ENCODE measurements around the gene HCLS1.

HCLS1 gene

GRCh38 chr3:121670676-121671075, 10.0 kb upstream of the HCLS1 start:
- DNase-seq (ENCODE audit: low read depth, low spot score), result no peak
- no peaks in the 10 kb centered on the region for H3K4me1 ChIP-seq (ENCODE audit: insufficient read depth, insufficient read length)
- H3K36me3 ChIP-seq (ENCODE audit: insufficient read depth, insufficient read length, low read length), result peaks cover 70% of the 10 kb centered on the region
- no peaks in the 10 kb centered on the region for H3K9me3 ChIP-seq (ENCODE audit: insufficient read depth, low read length)
- H3K9ac ChIP-seq (ENCODE audit: insufficient read length, low read depth), result no peak overlapping the region
- no peak for TF ChIP-seq YY1 (IDR thresholded peaks at IDR 0.05; ENCODE audit: insufficient read depth, insufficient read length)
- TF ChIP-seq SUZ12 (IDR thresholded peaks at IDR 0.05; ENCODE audit: extremely low read depth, insufficient read depth, insufficient read length), result no peak
- no peak for TF ChIP-seq ZNF274 (IDR thresholded peaks at IDR 0.05; ENCODE audit: low read depth, low read length)
- no peak overlapping the region for H3K4me3 ChIP-seq (ENCODE audit: insufficient read length, low read depth)
- no peaks in the 10 kb centered on the region for H3K27me3 ChIP-seq (ENCODE audit: insufficient read depth, insufficient read length)

- no peaks in the 10 kb centered on the region for H3K4me1 ChIP-seq (ENCODE audit: insufficient read depth, insufficient read length)
- H3K9ac ChIP-seq (ENCODE audit: insufficient read length, low read depth), result no peak overlapping the region
- peaks cover 80% of the 10 kb centered on the region for H3K36me3 ChIP-seq (ENCODE audit: insufficient read depth, insufficient read length, low read length)
- H3K27me3 ChIP-seq (ENCODE audit: insufficient read depth, insufficient read length), result no peaks in the 10 kb centered on the region
- no peak for TF ChIP-seq YY1 (IDR thresholded peaks at IDR 0.05; ENCODE audit: insufficient read depth, insufficient read length)
- no peak for TF ChIP-seq ZNF274 (IDR thresholded peaks at IDR 0.05; ENCODE audit: low read depth, low read length)
- TF ChIP-seq SUZ12 (IDR thresholded peaks at IDR 0.05; ENCODE audit: extremely low read depth, insufficient read depth, insufficient read length), result no peak
- no peaks in the 10 kb centered on the region for H3K9me3 ChIP-seq (ENCODE audit: insufficient read depth, low read length)
- H3K4me3 ChIP-seq (ENCODE audit: insufficient read length, low read depth), result no peak overlapping the region
- no peak for DNase-seq (ENCODE audit: low read depth, low spot score)
Observed at GRCh38 chr3:121667333-121667732, 6.6 kb upstream of the HCLS1 start.

- Histone ChIP-seq H3K9me3 (ENCODE audit: insufficient read depth, low read length) (no peaks in the 10 kb centered on the region), H3K9ac (ENCODE audit: insufficient read length, low read depth) (no peak overlapping the region), H3K27me3 (ENCODE audit: insufficient read depth, insufficient read length) (no peaks in the 10 kb centered on the region), H3K36me3 (ENCODE audit: insufficient read depth, insufficient read length, low read length) (peaks cover 76% of the 10 kb centered on the region), H3K4me1 (ENCODE audit: insufficient read depth, insufficient read length) (no peaks in the 10 kb centered on the region), H3K4me3 (ENCODE audit: insufficient read length, low read depth) (no peak overlapping the region)
- TF ChIP-seq YY1 (IDR thresholded peaks at IDR 0.05; ENCODE audit: insufficient read depth, insufficient read length), result no peak
- no peak for DNase-seq (ENCODE audit: low read depth, low spot score)
Observed at GRCh38 chr3:121665488-121665887, 4.8 kb upstream of the HCLS1 start.

GRCh38 chr3:121663171-121663847, 2.6 kb upstream of the HCLS1 start:
- TF ChIP-seq ZNF274 (IDR thresholded peaks at IDR 0.05; ENCODE audit: low read depth, low read length), result no peak
- TF ChIP-seq SUZ12 (IDR thresholded peaks at IDR 0.05; ENCODE audit: extremely low read depth, insufficient read depth, insufficient read length), result no peak
- no peak for TF ChIP-seq YY1 (IDR thresholded peaks at IDR 0.05; ENCODE audit: insufficient read depth, insufficient read length)
- DNase-seq (ENCODE audit: low read depth, low spot score), result no peak
- Histone ChIP-seq H3K9ac (ENCODE audit: insufficient read length, low read depth) (no peak overlapping the region), H3K27me3 (ENCODE audit: insufficient read depth, insufficient read length) (no peaks in the 10 kb centered on the region), H3K9me3 (ENCODE audit: insufficient read depth, low read length) (no peaks in the 10 kb centered on the region), H3K4me3 (ENCODE audit: insufficient read length, low read depth) (no peak overlapping the region), H3K36me3 (ENCODE audit: insufficient read depth, insufficient read length, low read length) (peaks cover 58% of the 10 kb centered on the region), H3K4me1 (ENCODE audit: insufficient read depth, insufficient read length) (no peaks in the 10 kb centered on the region)

- TF ChIP-seq SUZ12 (IDR thresholded peaks at IDR 0.05; ENCODE audit: extremely low read depth, insufficient read depth, insufficient read length), result no peak
- no peak for TF ChIP-seq ZNF274 (IDR thresholded peaks at IDR 0.05; ENCODE audit: low read depth, low read length)
- no peak for TF ChIP-seq YY1 (IDR thresholded peaks at IDR 0.05; ENCODE audit: insufficient read depth, insufficient read length)
- Histone ChIP-seq H3K4me3 (ENCODE audit: insufficient read length, low read depth) (no peak overlapping the region), H3K36me3 (ENCODE audit: insufficient read depth, insufficient read length, low read length) (peaks cover 53% of the 10 kb centered on the region), H3K27me3 (ENCODE audit: insufficient read depth, insufficient read length) (no peaks in the 10 kb centered on the region), H3K9ac (ENCODE audit: insufficient read length, low read depth) (no peak overlapping the region), H3K4me1 (ENCODE audit: insufficient read depth, insufficient read length) (no peaks in the 10 kb centered on the region), H3K9me3 (ENCODE audit: insufficient read depth, low read length) (no peaks in the 10 kb centered on the region)
- no peak for DNase-seq (ENCODE audit: low read depth, low spot score)
Observed at GRCh38 chr3:121662742-121663141, 2.0 kb upstream of the HCLS1 start.

- Histone ChIP-seq H3K27me3 (ENCODE audit: insufficient read depth, insufficient read length) (no peaks in the 10 kb centered on the region), H3K4me3 (ENCODE audit: insufficient read length, low read depth) (no peak overlapping the region), H3K36me3 (ENCODE audit: insufficient read depth, insufficient read length, low read length) (peaks cover 39% of the 10 kb centered on the region), H3K9me3 (ENCODE audit: insufficient read depth, low read length) (no peaks in the 10 kb centered on the region), H3K4me1 (ENCODE audit: insufficient read depth, insufficient read length) (no peaks in the 10 kb centered on the region), H3K9ac (ENCODE audit: insufficient read length, low read depth) (no peak overlapping the region)
- DNase-seq (ENCODE audit: low read depth, low spot score), result no peak
- no peak for TF ChIP-seq YY1 (IDR thresholded peaks at IDR 0.05; ENCODE audit: insufficient read depth, insufficient read length)
- TF ChIP-seq SUZ12 (IDR thresholded peaks at IDR 0.05; ENCODE audit: extremely low read depth, insufficient read depth, insufficient read length), result no peak
- no peak for TF ChIP-seq ZNF274 (IDR thresholded peaks at IDR 0.05; ENCODE audit: low read depth, low read length)
Observed at GRCh38 chr3:121661376-121661775, 673 bp upstream of the HCLS1 start.

- Histone ChIP-seq H3K36me3 (ENCODE audit: insufficient read depth, insufficient read length, low read length) (peaks cover 24% of the 10 kb centered on the region), H3K4me3 (ENCODE audit: insufficient read length, low read depth) (no peak overlapping the region), H3K4me1 (ENCODE audit: insufficient read depth, insufficient read length) (no peaks in the 10 kb centered on the region), H3K9ac (ENCODE audit: insufficient read length, low read depth) (no peak overlapping the region), H3K9me3 (ENCODE audit: insufficient read depth, low read length) (no peaks in the 10 kb centered on the region), H3K27me3 (ENCODE audit: insufficient read depth, insufficient read length) (no peaks in the 10 kb centered on the region)
- no peak for TF ChIP-seq ZNF274 (IDR thresholded peaks at IDR 0.05; ENCODE audit: low read depth, low read length)
- TF ChIP-seq SUZ12 (IDR thresholded peaks at IDR 0.05; ENCODE audit: extremely low read depth, insufficient read depth, insufficient read length), result no peak
- no peak for DNase-seq (ENCODE audit: low read depth, low spot score)
Observed at GRCh38 chr3:121659586-121659985, 1.1 kb downstream of the HCLS1 start.
